GM15510 (cell line): ENCODE data around the gene PLAGL1.

Experiments
- POLR2A ChIP-seq: IDR thresholded peaks from 3 replicates; pipeline ENCODE4 v1.6.1; 2011; ENCODE audit warnings: borderline replicate concordance; ENCODE audit not compliant: insufficient read length; ENCODE audit errors: extremely low read depth

Gene PLAGL1

DNA sequence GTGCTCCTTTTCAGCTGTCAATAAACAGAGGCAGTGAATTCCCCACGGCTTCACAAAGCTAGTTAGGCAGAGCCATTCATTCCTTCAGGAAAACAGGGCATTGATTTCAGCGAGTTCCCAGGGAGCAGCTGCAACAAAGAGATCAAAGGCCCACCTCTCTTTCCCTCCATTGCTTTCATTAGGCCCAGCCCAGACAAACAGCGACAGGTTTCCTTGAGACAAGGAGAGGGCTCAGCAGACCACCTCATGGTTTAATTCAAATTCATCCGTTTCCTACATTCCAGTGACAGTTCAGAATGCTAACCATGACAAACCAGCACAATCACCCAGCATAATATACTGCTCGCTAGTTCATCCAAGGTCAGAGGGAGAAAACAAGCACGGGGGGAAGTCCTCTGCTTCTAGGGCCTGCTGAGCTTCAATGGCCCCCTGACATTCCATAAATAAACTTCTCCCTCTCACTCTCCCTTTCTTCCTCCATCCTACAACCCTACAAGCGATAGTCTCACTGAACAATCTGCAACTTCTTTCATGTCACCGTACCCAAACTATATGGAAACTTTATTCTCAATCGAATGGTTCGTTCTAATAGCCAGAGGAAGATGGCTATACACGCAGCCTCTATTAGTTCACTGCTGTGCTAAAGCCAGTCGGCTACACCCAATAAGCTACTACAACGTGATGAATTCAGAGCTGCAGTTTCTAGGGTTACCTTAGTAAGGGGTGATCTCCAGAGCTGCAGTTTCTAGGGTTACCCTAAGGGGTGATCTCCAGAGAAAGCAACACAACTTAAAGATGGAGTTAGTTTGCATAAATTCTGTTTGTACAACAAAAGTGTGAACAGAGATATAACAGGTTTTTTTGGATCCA, 34.7 kb downstream of the PLAGL1 start:
- TF ChIP-seq POLR2A, result no peak

DNA sequence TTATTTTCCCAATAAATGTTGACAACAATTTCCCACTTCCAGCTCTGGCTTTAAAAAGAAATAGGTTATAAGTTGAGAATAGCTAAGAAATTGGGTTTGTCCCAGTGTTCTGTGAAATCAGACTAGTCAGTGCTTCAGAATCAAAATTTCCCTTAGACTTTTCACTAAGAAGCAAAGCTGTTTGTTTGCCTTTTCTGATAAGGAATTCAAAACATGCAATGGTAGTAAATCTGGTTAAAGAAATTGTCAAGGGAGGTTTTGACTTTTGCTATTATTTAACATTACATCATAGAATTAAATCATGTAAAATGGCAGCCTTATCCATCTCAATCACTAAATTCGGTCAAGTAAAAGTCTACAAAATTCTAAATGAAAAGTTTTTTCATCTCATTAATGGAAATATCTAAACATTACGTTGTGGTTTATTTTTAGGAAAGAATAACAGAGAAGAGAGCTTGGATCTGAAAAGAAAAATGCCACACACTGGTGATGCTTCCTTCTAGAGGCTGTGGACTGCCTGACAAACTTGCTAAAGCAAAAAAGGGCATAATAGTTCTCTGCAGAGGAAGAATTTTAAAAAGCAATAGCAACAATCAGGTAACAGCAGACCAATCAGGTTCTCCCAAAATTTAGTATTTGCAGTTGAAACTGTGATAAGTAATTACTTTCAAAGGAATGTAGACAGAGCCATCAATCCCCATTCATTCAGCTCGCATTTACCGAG, 36.4 kb downstream of the PLAGL1 start:
- TF ChIP-seq POLR2A, result no peak

DNA sequence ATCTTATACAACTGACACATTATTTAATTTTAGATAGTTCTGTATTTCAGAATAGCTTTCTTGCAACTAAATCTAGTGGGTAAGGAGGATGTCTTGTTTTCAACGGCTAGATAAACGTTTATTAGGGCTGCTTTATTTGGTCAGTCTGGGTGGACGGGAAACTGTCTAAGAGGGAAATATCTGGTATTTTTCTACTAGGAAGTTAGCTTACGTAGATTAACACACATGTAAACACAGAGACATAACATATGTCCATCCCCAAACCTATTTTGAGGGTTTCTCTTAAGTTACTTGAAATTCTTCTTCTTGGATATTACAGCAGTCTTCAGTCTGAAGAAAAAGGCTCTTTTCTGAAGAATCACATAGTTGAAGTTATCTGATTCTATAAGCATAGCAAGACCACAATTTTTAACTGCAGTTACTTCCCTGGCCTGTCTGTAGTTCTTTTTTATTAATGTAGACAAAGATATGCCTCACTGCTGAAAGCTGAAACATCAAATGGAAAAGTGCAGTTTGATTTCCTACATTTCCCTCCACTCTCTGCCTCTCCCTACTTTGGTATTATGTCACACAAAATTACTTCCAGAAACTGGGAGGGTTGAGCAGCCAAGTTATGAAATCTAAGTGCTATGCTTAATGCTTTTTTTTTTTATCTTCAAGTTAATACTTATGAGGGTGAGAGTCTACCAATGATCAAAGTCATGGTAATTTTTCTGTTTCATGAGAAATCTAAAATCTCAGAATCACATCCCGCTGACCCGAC, 37.4 kb downstream of the PLAGL1 start:
- no peak for TF ChIP-seq POLR2A

DNA sequence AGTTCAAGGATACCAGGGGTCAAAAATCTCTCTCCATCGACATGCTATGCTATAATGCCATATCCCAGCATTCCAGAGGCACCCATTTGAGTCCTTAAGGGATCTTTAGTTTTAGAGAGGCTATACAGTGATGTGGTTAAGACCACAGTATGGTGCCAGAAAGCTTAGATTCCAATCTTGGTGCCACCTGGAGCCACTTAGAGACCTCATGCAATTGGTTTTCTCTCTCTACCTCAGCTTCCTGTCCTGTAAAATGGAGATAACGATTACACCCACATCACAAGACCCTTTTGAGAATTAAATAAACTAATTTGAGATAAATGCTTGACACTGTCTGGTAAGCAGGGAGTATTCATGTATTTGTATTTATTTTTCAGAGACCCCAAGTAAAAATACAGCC, 39.0 kb downstream of the PLAGL1 start:
- no peak for TF ChIP-seq POLR2A

DNA sequence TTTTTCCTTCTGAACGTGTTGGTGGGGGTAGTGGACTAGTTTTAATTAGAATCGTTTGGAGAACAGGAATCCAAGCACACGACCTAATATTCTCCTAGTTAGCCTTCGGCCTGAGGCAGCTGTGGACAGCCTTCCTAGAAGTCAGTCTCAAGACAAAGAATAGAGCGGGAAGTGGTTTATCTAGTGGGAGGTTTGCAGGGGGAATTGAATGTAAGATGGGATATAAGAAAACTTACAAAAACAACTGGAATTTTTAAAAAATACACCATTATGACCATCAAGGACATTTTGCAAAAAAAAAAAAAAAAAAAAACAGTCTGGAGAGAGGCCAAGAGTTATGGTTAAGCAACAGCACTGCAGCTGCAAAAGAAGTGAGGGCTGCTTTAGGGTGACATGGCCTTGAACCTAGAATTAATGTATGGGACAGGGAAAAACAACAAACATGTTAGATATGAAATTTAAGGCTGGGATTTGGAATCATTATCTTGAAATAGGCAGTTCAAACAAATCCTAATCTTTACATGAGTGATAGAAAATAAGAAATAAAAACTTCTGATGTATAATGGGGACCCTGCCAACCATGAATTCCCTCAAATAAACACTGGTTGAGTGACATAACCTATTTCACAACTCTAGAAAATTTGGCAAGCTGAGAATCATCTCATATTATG, 40.2 kb downstream of the PLAGL1 start:
- no peak for TF ChIP-seq POLR2A

DNA sequence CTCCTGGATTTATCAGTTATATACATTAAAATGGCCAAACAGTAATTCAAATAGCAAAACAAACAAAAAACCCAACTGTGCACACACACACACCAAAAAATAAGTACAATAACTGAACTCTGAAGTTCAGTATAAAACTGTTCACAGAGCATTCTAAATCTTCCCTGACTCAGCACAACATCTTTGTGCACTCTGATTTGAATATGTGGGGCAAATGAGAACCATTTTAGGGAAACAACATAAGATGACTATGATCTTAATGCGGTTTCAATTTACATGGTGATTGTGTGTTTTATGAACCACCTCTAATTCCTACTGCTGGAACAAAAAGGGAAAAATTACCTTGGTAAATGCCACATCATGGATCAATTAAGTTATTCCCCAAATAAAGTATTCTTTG, 41.7 kb downstream of the PLAGL1 start:
- no peak for TF ChIP-seq POLR2A

DNA sequence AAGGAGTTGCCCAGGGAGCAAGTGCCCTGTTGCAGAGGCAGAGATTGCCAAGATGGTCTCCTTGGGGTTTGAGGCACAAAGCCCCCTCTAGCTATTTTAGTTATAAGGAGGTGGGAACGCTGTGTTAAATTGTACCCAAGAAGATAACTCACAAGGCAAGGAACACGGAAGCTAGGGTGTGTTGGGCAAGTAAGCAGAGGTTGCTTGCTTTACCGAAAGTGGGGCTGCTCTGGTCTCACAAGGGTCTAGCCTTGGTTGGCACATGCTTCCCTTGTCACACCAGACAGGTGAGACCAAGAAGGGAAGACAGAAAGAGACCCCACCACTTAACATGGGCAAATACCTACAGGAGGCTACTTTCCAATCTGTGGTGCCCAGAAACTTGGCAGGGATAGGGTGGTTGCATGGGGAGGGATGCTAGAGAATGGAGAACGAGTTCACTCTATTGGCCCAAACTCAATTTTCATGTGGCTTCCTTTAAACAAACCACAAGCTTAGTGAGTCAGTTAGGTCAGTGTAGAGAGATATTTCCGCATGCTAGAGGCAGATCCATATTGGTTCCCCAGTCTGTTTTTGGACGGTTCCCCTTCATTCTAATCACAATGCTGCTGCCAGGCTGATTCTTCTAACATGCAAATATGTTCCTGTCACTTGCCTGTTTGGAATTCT, 42.4 kb downstream of the PLAGL1 start:
- no peak for TF ChIP-seq POLR2A

DNA sequence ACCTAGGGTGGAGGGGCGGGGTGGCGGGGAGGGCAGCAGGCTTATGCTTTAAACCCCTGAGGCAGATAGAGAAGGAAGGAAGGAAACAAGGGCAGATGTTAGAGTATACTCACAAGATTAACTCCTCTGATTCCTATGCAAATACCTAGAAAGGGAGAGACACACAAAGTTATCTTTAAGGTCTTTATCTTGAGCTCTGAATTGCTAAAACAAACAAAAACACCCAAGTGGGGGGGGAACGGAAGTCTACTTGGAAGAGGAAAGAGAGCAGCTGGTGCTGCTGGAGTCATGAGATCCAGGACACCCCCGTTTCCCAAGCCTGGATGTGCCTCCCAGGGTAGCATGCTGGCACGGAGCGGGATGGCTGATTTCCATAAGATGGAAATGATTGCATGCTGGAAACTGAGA, 43.4 kb downstream of the PLAGL1 start:
- no peak for TF ChIP-seq POLR2A

DNA sequence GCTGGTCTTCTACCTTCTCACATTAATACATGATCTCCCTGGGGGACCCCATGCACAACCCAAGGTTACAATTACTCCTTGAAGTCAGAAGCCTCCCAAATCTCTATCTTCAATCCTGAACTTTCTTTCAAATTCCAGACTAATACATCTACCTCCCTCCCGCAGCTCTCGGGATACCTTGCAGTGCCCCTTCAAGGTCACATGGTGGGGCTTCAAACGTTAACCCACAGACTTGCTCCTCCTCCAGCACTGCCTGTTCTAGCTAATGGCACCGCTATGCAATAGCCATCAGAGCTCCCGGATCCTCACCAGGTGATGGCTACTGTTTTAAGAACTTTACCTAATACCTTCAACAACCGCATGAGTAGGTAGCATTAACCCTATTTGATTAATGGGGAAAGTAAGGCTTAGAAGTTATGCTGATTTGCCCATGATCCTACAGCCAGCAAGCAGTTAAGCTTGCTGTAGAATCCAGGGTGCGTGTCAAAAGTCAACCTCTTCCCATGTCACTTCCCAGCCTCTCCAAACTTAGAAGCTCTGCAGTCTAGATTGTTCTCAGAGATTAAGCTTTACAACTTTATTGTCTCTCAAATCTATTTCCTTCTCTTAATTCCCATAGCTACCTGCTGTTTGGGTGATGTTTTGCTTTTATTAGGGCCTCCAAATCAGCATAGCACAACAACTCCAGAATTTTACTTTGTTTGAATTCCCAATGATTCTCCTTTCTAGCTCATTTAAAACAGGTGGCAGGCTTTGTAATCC, 44.7 kb downstream of the PLAGL1 start:
- TF ChIP-seq POLR2A, result no peak

DNA sequence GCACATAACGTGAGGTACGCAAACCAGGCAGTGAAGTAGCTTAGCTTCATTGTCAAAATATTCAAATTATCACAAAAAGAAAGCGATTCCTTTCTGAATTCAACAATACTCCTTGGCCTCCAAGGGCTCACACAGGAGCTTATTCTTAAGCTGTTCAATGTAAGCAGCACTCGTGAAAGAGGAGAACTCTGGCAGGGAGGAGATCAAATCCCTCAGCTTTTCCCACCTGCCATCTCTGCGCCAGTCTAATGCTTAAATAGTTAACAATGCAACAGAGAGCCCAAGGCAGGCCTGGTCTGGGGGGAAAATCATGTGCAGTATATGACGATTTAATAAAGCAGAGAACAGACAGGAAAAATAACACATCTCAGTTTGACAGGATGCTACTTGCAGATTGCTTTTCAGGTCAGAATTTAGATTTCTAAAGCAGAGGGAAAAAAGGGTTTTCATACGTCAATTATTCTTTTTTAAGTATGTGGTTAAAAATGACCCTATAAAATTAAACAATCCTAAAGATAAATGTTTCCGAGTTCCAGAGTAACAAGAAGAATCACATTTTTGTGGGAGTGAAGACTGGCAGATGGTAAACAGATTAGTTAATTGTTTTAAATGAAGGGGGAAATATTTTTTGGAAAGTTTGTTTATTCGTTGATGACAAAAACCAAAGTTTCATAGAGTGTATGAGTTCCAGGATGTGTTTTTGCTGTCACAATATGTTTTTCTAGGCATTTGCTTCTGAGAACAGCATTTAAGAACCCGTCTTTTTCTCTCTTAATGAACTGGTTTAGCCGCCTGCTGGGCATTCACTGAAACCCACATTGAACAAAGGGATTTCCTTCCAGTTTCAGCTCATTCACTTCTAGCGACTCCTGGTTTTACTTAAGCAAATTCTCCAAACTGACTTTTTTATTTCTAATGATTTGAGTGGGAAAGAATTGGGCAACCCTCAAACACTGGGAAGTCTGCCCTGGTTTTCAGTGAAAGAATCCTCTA, 45.9 kb downstream of the PLAGL1 start:
- no peak for TF ChIP-seq POLR2A

DNA sequence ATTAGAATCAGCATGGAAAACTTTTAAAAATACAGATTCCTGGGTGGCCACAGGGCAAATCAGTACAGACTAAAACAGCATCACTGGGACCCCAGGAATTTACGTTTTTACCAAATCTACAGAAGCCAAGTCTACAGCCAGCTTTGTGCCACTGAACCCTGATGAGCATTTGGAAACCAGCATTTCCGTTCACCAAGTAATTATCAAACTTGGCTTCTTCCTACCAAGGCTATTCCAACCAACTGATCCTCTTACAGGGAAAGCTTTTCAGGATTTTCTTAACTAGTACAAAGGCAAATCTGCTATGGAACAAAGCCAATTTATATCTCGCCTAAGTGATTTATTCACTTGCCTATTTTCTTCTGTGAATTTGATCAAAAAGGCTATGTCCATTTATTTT, 47.0 kb downstream of the PLAGL1 start:
- TF ChIP-seq POLR2A, result no peak

DNA sequence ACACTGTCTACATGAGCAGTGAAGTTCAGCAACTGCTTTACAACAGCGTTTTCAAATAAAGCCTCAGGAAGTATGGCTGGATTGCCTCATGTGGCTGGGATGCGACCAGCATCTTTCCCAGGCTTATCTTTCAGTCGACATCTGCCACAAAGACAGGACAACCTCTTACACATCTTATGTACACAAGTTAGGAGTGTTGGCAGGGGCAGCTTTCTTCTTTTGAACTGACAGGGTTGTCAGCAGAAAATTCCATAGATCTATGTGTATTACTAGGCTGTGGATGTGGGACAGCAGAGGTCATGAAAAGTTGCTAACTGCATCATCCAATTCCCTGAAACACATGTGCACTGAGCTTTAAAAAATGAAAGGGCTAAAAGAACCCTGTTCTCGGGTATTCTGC, 48.1 kb downstream of the PLAGL1 start:
- TF ChIP-seq POLR2A, result no peak
